Measurements from ENCODE around the gene LRRC45.

DNA sequence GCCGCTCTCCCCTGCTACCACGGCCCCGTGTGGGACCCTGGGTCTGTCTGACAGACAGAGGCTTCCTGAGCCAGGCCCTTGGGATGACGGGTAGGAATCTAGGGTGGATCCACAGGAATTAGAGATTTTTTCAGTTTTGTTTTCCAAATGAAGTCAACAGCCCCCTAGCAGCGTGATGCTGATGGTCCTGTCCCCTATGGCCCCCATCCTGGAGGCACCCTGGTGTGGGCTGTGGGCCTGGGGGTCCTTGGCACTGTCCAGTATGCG is 15.9 kb upstream of the LRRC45 start:
- TF ChIP-seq, protein P1, sequence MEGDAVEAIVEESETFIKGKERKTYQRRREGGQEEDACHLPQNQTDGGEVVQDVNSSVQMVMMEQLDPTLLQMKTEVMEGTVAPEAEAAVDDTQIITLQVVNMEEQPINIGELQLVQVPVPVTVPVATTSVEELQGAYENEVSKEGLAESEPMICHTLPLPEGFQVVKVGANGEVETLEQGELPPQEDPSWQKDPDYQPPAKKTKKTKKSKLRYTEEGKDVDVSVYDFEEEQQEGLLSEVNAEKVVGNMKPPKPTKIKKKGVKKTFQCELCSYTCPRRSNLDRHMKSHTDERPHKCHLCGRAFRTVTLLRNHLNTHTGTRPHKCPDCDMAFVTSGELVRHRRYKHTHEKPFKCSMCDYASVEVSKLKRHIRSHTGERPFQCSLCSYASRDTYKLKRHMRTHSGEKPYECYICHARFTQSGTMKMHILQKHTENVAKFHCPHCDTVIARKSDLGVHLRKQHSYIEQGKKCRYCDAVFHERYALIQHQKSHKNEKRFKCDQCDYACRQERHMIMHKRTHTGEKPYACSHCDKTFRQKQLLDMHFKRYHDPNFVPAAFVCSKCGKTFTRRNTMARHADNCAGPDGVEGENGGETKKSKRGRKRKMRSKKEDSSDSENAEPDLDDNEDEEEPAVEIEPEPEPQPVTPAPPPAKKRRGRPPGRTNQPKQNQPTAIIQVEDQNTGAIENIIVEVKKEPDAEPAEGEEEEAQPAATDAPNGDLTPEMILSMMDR (IDR thresholded peaks at IDR 0.05): no peak
- TF ChIP-seq POLR2AphosphoS5 (IDR thresholded peaks at IDR 0.05): no peak
- TF ChIP-seq POLR2A (IDR thresholded peaks at IDR 0.05): no peak

All from prostate gland (tissue), 2 donors.